HG03558 (cell line): ENCODE results near the gene COX7C.
"Not testable (repeated sequence)": the region's sequence is repeated elsewhere in the genome, so short reads cannot be mapped to it uniquely, and the experiment has no call there.

ENCODE experiments used
- ATAC-seq: cut with Tn5 transposase; IDR thresholded peaks from one replicate; pipeline ENCODE4 v1.9.1; 2021; ENCODE audit warnings: moderate number of reproducible peaks; ENCODE audit not compliant: unreplicated experiment; ENCODE audit errors: extremely low read depth

COX7C gene, protein sequence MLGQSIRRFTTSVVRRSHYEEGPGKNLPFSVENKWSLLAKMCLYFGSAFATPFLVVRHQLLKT

DNA sequence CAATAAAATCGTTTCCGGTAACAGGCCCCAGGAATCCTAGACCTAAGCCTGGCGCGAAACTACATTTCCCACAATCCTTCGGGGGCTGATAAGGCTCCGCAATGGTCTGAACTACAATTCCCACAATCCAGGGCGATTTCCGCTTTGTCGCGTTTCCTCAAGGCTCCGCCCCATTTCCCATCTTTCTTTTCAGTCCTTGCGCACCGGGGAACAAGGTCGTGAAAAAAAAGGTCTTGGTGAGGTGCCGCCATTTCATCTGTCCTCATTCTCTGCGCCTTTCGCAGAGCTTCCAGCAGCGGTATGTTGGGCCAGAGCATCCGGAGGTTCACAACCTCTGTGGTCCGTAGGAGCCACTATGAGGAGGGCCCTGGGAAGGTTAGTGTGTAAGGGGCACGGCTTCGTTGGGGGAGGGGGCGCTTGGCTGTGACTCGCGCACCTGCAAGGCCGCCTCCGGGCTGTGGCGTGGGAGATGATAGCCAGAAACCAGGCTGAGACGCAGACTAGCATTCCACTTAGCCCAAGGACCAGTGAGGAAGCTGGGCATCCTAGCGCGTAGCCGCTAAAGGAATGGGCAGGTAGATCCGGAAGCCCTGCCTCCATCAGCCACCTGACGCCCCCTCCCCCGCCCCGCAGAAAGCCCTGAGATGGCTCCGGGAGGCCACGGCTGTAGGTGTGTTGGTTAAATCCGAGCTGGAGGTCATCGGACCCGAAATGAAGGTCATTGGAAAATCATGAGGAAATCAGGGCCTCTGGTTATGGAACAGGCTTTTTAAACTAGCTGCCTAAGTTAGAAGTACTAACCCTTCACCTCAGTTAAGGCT lies at the start of gene COX7C:
Gene COX7C (plus strand): TSS at position 186 of the 821 bp plus-strand sequence. CDS start 115 bp downstream, at position 301.
- ATAC-seq, result peak; percentile 100

DNA sequence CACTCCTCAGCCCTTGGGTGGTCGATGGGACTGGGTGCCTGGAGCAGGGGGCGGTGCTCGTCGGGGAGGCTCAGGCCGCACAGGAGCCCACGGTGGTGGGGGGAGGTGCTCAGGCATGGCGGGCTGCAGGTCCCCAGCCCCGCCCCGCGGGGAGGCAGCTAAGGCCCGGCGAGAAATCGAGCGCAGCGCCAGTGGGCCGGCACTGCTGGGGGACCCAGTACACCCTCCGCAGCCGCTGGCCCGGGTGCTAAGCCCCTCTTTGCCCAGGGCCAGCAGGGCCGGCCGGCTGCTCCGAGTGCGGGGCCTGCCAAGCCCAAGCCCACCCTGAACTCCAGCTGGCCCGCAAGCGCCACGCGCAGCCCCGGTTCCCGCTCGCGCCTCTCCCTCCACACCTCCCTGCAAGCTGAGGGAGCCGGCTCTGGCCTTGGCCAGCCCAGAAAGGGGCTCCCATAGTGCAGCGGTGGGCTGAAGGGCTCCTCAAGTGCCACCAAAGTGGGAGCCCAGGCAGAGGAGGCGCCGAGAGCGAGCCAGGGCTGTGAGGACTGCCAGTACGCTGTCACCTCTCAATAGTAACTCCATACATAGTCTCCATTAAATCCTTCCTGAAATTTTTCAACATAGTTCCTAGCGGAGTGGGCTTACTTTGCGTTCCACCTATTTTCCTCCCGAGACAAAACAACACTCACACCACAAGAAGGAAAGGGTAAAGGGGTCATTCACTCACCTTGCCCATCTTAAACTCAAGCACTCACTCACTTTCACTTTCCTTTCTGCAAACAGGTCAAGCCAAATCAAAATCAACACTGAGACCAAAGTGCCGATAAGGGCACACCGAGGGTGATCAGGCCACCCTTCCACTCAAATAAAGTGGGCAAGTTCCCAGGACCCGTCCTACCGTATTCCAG lies 48.0 kb upstream of the COX7C start:
- ATAC-seq, result not testable (repeated sequence)

DNA sequence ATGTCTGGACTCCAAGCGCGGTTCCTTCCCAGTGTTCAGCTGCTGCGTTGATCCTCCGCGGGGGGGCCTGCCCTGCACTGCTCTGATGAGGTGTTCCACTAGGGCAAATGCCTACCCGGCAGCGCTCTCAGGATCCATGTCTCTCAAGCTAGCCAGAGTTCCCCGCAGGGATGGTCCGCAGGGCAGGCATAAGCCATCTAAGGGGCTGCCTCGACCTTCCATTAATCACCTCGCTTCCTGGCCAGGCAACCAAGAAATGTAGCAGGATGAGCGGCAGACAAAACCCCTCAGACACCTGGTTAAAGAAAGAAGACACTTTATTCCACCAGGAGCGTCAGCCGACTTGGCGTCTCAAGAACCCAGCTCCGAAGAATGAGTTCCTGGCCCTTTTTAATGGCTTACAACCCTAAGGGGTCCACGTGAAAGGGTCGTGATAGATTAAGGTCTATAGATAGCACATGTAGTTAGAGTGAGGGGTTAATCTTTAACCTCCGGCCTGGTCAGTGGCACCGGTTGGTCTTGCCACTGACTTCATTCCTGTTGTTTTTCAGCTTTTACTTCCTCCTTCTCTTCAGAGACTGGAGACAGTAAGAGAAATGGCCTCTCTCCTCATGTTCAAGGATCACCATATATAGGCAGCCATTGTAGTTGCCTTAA lies 47.2 kb upstream of the COX7C start:
- ATAC-seq, result no peak

DNA sequence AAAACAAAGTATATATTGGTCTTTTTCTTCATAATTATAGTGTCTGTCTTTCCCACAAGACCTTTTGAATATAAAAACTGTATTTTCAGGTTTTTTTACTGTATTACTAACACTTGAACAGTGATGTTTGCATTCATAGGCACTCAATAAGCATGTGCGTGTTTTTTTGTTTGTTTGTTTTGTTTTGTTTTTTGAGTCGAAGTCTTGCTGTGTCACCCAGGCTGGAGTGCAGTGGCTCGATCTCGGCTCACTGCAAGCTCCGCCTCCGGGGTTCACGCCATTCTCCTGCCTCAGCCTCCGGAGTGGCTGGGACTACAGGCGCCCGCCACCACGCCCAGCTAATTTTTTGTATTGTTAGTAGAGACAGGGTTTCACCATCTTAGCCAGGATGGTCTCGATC lies 46.6 kb upstream of the COX7C start:
- not testable (repeated sequence) for ATAC-seq

DNA sequence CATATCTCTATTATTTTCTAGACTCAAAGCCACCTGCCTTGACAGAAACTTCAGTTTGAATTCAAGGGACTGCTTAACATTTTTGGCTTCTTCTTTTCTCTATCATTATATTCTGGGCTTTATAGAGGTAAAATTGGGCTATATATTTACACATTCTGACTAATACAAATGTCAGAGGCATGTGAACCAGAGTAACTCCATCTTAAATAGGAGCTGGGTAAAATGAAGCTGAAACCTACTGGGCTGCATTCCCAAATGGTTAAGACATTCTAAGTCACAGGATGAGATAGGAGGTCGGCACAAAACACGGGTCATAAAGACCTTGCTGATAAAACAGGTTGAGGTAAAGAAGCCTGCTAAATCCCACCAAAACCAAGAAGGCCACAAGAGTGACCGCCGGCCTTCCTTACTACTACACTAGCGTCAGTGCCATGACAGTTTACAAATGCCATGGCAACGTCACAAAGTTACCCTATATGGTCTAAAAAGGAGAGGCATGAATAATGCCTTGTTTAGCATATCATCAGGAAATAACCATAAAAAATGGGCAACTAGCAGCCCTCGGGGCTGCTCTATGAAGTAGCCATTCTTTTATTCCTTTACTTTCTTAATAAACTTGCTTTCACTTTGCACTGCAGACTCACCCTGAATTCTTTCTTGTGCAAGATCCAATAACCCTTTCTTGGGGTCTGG lies 44.8 kb upstream of the COX7C start:
- no peak for ATAC-seq

DNA sequence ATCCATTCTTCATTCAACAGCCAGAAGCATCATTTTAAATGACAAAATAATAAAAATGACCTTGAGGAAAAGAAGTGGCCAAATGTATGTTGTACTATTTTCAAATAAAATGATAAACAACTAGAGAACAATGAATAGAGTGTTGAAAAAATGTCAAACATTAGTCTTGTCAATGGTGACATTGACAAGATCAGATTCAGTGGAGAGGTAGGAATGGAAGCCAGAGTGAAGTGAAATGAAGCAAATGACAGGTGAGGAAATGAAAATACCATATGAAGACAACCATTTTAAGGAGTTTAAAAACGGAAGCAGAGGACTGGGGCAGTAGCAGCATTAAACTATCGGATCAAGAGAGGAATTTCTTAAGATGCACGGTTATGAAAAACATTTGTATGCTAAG lies 38.2 kb upstream of the COX7C start:
- ATAC-seq, result no peak

DNA sequence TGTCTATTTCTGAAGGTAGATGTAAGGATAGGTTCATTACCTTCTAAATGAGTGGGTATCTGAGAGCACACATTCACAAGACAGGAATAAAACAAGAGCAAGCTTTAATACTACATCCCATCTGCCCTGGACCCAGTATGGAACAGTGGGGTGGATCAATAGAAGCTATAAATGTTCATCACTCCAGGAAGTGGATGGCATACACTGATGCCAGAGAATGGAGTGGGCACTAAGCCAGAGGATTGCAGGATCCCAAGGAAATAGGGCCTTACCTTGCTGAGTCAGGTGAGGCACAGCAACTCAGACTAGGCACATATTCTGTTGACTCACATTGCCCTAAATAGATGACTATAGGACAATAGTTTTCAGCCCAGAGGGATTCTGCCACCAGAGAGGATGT lies 21.3 kb upstream of the COX7C start:
- no peak for ATAC-seq

DNA sequence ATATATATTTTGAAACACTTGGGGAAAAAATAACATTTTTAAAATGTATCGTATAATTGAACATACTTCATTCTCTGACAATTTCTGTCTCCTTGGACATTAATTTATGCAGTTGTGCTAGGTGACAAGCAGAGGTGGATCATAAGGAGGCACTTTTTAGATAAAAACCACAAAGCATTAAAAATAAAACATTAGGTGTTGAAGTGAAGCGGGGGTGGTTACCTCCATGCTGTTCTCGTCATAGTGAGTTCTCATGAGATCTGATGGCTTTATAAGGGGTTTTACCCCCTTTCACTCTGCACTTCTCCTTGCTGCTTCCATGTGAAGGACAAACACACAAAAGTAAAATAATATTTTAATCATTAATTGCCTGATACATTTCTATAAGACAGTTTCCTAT lies 11.9 kb upstream of the COX7C start:
- no peak for ATAC-seq

DNA sequence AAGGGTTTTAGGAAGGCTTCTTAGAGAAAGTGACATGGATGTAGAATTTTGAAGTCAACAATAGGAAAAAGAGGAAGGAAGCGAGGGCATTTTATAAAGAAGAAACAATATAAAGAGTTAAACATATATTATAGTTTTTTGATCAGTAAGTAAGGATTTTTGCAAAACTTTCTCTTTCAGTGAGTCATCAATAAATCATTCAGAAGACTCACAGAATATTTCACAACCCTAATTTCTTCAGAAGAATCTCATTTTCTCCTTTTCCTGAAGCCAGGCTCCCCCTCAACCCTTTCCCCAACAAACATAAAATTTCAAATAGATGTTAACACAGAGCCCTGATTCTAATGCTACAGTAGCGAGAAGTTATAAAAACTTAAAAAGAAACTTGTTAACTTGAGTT lies 4.3 kb upstream of the COX7C start:
- no peak for ATAC-seq

DNA sequence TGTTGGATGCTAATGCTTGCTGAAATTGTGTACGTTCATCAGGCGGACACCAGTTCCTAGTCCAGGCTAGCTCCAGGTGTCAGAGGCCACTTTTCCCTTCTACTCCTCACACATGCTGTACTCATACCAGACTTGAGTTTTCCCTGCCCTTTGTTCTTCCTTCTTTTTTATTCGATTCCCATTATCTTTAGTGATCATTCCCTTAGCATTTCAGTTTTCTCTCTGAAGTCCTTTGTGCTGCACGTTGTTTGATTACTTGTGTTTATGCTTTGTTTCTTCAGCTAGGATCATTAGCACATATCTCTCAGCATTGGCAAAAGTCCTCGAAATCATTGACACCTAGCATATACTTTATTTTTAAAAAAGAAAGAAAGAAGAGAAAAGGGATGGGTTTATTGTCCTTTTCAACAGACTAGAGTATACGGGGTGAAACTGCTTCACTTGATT lies 409 bp upstream of the COX7C start:
- no peak for ATAC-seq

DNA sequence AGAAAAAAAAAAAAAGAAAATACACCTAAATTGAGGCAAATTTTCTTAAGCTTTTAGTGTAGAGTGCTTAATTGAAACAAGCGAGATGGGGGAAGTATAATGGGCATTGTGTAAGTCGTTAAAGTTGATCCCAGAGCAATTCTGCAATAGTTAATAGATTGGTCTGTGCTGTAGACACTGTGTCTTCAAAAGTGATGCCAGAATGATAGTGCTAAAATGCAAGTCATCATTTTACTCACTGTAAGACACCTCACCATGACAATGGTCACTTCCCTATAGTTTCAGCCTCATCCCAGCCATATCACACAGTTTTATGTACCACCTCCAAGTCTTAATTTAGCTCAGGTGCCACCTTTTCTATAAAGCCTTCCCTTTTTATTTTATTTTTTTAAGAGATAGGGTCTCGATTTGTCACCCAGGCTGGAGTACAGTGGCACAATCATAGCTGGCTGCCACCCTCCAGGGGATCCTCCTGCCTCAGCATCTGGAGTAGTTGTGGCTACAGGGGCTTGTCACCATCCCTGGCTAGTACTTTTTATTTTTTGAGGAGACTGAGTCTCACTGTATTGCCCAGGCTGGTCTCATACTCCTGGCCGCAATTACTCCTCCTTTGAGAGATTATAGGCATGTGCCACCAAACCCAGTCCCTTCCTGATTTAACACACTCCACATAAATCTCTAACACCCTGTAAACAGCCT lies 6.2 kb downstream of the COX7C start:
- no peak for ATAC-seq

DNA sequence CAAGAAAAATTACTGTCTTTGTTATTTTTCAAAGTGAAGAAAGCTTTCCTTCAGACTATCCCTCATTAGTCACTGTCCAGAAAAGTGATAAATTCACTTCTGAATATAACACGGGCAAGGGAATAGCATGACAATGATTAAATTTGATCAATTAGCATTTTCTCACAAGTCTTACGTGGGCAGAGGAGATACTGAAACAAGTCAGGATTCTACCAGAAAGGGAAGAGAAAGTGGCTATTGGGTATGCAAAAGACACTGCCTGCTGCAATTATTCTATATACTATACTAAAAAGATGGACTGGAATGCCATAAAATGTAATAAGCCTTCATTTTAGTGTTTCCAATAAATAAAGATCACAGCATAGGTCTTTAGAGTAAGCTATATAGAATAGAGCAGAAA lies 7.4 kb downstream of the COX7C start:
- ATAC-seq, result no peak

DNA sequence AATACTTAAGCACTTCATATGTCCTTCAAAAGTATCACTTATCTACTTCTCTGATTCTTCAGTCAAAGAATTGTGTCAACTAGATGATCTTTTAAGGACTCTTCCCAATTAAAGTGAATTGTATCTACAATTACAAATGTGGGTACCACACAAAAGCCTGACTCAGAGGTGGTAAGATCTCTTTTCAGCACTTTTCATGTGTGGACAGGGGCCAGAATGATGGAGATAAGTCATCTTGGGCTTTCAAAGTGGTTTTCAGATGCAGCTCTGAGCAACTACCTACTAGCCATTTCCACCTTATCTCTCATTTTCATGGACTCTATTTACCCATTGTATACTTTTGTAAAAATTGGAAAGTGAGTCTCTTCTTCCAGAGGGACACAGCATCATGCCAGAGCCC lies 8.4 kb downstream of the COX7C start:
- no peak for ATAC-seq

DNA sequence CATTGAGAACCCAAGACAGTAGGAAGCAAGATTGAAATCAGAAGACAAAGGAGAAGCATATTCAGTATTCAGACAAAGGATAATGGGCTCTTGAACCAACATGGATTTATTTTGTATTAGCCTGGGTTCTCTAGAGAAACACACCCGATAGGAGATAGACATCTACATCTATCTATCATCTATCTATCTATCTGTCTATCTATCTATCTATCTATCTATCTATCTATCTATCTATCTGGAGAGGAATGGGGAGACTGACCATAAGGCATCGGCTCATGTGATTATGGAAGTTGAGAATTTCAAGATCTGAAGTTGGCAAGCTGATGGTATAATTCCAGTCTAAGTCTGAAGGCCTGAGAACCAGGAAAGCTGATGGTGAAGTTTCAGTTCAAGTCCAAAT lies 13.4 kb downstream of the COX7C start:
- ATAC-seq, result no peak

DNA sequence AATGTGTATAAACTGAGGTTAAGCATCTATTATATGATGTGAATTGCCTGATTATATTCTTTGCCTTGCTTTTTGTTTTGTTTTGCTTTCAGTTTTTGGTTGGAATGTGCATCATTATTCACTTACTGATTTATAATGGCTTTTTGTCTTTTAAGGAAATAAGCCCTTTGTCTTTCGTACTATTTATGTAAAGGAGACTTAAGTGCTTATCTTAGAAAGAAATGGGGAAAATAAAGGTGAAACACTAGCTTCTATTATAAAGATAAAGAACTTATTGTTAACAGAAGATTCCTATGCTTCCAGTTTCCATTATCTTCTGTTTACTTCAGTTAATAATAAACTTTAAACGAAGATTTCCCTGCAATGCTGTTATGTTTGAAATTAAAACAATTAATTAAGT lies 23.3 kb downstream of the COX7C start:
- no peak for ATAC-seq

DNA sequence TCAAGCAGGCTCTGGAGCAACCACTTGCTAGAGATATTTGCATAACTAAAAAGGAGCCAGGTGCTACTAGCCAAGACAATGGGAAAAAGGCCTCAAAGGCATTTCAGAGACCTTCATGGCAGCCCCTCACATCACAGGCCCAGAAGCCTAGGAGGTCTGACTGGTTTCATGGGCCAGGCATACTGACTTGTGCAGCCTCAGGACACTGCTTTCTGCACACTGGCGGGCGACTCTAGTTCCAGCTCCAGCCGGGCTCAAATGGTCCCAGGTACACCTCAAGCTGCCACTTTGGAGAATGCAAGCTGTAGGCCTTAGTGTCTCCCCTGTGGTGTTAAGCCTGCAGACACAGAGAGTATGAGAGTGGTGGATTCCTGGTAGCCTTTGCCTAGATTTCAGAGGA lies 27.1 kb downstream of the COX7C start:
- ATAC-seq, result no peak

DNA sequence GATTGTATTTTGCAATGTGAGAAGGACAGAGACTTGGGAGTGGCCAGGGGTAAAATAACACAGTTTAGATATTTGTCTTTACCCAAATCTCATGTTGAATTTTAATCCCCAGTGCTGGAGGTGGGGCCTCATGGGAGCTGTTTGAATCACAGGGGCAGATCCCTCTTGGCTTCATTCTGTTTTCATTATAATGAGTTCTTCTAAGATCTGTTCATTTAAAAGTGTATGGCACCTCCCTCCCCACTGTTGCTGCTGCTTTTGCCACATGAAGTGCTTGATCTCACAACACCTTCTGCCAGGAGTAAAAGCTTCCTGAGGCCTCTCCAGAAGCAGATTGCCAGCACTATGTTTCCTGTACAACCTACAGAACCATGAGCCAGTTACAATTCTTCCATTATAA lies 28.1 kb downstream of the COX7C start:
- no peak for ATAC-seq

DNA sequence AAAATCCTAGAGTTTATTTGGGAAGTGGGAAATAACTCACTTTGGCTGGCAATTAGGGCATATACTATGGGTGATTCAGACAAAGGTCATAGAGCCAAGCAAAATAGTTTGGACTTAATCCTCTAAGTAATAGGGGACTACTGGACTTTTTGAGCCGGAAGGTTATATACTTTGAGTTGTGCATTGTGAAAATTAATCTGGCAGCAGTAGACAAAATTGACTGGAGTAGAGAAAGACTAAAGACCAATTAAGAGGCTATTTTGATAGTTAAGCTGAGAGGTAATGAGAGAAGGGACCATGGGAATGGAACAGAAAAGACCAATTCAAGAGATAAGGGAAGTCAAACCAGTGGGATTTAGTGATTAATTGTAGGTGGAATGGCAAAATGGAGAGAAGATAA lies 28.9 kb downstream of the COX7C start:
- no peak for ATAC-seq

DNA sequence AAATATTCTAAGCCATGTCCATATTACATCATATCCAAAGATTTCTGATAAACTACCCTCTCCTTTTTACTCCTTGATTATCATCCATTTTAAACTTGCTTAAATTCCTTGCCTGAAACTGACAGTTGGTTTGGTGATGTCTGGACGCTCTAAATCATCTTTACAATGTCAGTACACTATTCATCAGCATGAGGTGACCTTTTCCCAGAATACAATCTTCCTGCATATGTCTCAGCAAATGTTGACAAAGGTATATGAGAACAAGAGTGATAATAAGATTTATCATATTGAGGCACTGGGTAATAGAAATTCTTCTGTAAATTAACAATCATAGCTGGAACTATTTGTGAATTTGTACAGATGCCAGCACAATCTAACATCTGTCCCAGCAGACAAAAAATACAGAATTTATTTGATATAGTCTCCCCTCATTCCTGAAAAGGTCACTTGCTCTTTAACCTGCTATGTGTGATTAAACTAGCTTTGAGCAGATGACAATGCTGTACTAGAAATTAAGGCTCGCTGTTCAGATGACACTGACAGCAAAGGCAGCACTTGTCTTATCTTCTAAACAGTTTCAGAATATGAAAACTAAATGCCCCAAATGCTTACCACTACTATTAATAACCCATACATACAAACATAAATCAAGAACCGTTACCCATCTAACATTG lies 32.2 kb downstream of the COX7C start:
- ATAC-seq, result no peak
